Keratinocyte (primary cell): ENCODE data around the gene ERICH6.

Experiments used
- EZH2 ChIP-seq: IDR thresholded peaks from one replicate; pipeline ENCODE4 v1.6.1; 2012; ENCODE audit warnings: inconsistent platforms, mild to moderate bottlenecking, low read length, moderate library complexity
- TF ChIP-seq, protein P1 (sequence below), 3 experiments: IDR thresholded peaks in 1 of 3; conservative IDR thresholded peaks in 1 of 3; optimal IDR thresholded peaks in 1 of 3; 2 replicates in 2 of 3; 3 replicates in 1 of 3; pipeline versions ENCODE3 to v1.5.1; 2011; ENCODE audit warnings: low read length in 3 of 3, mild to moderate bottlenecking in 3 of 3, moderate library complexity in 2 of 3, control low read depth in 1 of 3, inconsistent platforms in 1 of 3; ENCODE audit not compliant: insufficient read depth in 2 of 3; ENCODE audit errors: extremely low read depth in 1 of 3

DNA sequence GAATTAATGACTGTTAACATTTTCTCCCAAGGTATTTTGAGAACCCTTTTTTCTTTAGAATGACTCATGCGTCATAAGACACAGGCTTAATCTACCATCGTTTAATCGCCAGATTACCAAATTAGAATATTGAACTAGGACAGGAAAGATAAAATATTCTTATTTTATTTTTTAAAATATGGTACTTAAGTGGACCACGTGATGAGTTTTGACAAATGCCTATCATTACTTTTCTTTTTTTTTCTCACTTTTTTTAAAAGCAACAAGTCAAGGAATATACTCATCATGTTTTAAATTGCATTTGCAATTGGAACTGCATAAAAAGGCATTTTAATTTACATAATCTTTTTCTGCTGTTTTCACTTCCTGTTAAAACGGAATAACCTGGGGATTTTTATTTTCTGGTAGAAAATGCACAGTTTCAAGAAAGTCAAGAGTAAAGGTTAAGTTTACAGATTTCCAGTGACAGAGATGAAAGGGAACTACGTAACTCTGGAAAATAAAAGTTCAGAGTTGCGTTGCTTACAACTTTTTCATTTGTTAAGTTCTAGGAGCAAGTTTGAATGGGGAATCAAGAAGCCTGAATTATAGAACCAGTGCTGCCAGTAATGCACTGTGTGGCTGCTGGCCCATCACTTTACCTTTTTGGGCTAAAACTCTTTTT lies 35.6 kb upstream of the ERICH6 start:
- no peak for TF ChIP-seq EZH2
- TF ChIP-seq, protein P1, sequence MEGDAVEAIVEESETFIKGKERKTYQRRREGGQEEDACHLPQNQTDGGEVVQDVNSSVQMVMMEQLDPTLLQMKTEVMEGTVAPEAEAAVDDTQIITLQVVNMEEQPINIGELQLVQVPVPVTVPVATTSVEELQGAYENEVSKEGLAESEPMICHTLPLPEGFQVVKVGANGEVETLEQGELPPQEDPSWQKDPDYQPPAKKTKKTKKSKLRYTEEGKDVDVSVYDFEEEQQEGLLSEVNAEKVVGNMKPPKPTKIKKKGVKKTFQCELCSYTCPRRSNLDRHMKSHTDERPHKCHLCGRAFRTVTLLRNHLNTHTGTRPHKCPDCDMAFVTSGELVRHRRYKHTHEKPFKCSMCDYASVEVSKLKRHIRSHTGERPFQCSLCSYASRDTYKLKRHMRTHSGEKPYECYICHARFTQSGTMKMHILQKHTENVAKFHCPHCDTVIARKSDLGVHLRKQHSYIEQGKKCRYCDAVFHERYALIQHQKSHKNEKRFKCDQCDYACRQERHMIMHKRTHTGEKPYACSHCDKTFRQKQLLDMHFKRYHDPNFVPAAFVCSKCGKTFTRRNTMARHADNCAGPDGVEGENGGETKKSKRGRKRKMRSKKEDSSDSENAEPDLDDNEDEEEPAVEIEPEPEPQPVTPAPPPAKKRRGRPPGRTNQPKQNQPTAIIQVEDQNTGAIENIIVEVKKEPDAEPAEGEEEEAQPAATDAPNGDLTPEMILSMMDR (optimal IDR thresholded peaks at IDR 0.05 in 1 of 3, IDR thresholded peaks at IDR 0.05 in 1 of 3, conservative IDR thresholded peaks at IDR 0.05 in 1 of 3; ENCODE audit: extremely low read depth in 1 of 3, insufficient read depth in 2 of 3, low read length in 3 of 3), result no peak
